Fibroblast of mammary gland (primary cell): ENCODE measurements around the gene NKX6-2.

ENCODE experiments used
- DNase-seq: peaks from one replicate; pipeline ENCODE4 v3.0.0-alpha.2; 2010; ENCODE audit warnings: low read depth
- H3K4me3 ChIP-seq: 2 replicates; pipeline ENCODE4 v1.5.1; 2011; ENCODE audit warnings: low read depth, mild to moderate bottlenecking, low read length, moderate library complexity; ENCODE audit not compliant: control insufficient read depth
- CTCF ChIP-seq: conservative IDR thresholded peaks from 2 replicates; pipeline ENCODE4 v1.5.1; 2011; ENCODE audit warnings: low read depth, low read length, inconsistent platforms; ENCODE audit not compliant: control insufficient read depth, insufficient read depth

The NKX6-2 gene

GRCh38 chr10:132784866-132785722, 853 bp downstream of the NKX6-2 start:
- DNase-seq, result peak; percentile 6
- H3K4me3 ChIP-seq, result no peak overlapping the region
- no peak for TF ChIP-seq CTCF

- no peak for DNase-seq
- no peak overlapping the region for H3K4me3 ChIP-seq
- no peak for TF ChIP-seq CTCF
Observed at GRCh38 chr10:132783940-132784865, 1.7 kb downstream of the NKX6-2 start.

GRCh38 chr10:132783165-132783939, 2.6 kb downstream of the NKX6-2 start:
- no peak overlapping the region for H3K4me3 ChIP-seq
- no peak for TF ChIP-seq CTCF
- DNase-seq, result no peak

GRCh38 chr10:132781556-132781955, 4.4 kb downstream of the NKX6-2 start:
- DNase-seq, result no peak
- H3K4me3 ChIP-seq, result no peak overlapping the region
- no peak for TF ChIP-seq CTCF

GRCh38 chr10:132780356-132780755, 5.6 kb downstream of the NKX6-2 start:
- H3K4me3 ChIP-seq, result no peak overlapping the region
- no peak for DNase-seq
- TF ChIP-seq CTCF, result no peak
